ENCODE measurements around the gene SIT1.

The SIT1 gene

GRCh38 chr9:35609820-35610163 lies 40.9 kb downstream of the SIT1 start:
- Histone ChIP-seq H3K4me1 (ENCODE audit: control insufficient read depth, low read depth, low read length) (peaks cover 4% of the 10 kb centered on the region), H3K4me2 (ENCODE audit: low read length) (no peak overlapping the region), H2BK120ac (ENCODE audit: low read depth, low read length) (no peak overlapping the region), H4K5ac (ENCODE audit: low read length) (no peak overlapping the region), H3K23ac (ENCODE audit: low read length) (no peak overlapping the region), H3K4ac (ENCODE audit: low read depth, low read length) (no peak overlapping the region), H4K8ac (ENCODE audit: low read depth, low read length) (no peak overlapping the region), H3K18ac (ENCODE audit: low read length) (no peak overlapping the region), H3K79me2 (ENCODE audit: control insufficient read depth, insufficient read depth, low read length) (no peaks in the 10 kb centered on the region), H3K27me3 (ENCODE audit: insufficient read depth, low read length, poor library complexity) (no peaks in the 10 kb centered on the region), H3K56ac (ENCODE audit: low read length) (no peak overlapping the region), H3K9ac (ENCODE audit: low read length) (no peak overlapping the region), H3K4me3 (ENCODE audit: low read length) (no peak overlapping the region), H2BK5ac (ENCODE audit: low read length) (no peak overlapping the region), H2BK15ac (replicated peaks; ENCODE audit: low read depth) (no peak overlapping the region), H3K79me1 (ENCODE audit: low read length) (peaks cover 9% of the 10 kb centered on the region), H2AK5ac (ENCODE audit: low read length) (no peak overlapping the region), H3K27ac (ENCODE audit: low read depth, low read length) (no peak overlapping the region), H3K36me3 (ENCODE audit: control insufficient read depth, insufficient read depth, low read length) (no peaks in the 10 kb centered on the region)
- no CpG with 5 or more reads among the region's 13 CpGs for WGBS (ENCODE audit: extremely low coverage, insufficient coverage, low lambda C conversion rate)
- no peak for DNase-seq

DNA sequence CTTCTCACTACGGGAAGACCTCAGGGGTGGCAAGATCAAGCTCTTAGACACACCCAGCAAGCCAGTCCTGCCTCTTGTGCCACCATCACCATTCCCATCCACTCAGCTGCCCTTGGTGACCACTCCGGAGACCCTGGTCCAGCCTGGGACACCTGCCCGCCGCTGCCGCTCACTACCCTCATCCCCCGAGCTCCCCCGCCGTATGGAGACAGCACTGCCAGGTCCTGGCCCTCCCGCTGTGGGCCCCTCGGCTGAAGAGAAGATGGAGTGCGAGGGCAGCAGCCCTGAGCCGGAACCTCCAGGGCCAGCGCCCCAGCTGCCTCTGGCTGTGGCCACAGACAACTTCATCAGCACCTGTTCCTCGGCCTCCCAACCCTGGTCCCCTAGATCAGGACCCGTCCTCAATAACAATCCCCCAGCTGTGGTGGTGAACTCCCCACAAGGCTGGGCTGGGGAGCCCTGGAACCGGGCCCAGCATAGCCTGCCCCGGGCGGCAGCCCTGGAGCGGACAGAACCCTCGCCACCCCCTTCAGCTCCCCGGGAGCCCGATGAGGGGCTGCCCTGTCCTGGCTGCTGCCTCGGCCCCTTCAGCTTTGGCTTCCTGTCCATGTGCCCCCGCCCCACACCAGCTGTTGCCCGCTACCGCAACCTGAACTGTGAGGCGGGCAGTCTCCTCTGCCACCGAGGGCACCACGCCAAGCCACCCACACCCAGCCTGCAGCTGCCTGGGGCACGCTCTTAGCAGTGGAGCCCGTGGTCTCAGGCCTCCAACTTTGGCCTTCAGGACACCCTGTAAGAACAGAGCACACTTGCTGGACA lies 41.5 kb downstream of the SIT1 start:
- Histone ChIP-seq H3K9ac (ENCODE audit: low read length) (no peak overlapping the region), H3K4me1 (ENCODE audit: control insufficient read depth, low read depth, low read length) (peaks cover 4% of the 10 kb centered on the region), H3K23ac (ENCODE audit: low read length) (no peak overlapping the region), H3K79me2 (ENCODE audit: control insufficient read depth, insufficient read depth, low read length) (no peaks in the 10 kb centered on the region), H3K4ac (ENCODE audit: low read depth, low read length) (no peak overlapping the region), H3K4me2 (ENCODE audit: low read length) (no peak overlapping the region), H2BK15ac (replicated peaks; ENCODE audit: low read depth) (no peak overlapping the region), H3K56ac (ENCODE audit: low read length) (no peak overlapping the region), H2BK120ac (ENCODE audit: low read depth, low read length) (no peak overlapping the region), H2BK5ac (ENCODE audit: low read length) (no peak overlapping the region), H3K4me3 (ENCODE audit: low read length) (no peak overlapping the region), H3K79me1 (ENCODE audit: low read length) (peaks cover 9% of the 10 kb centered on the region), H3K18ac (ENCODE audit: low read length) (no peak overlapping the region), H3K27me3 (ENCODE audit: insufficient read depth, low read length, poor library complexity) (no peaks in the 10 kb centered on the region), H4K8ac (ENCODE audit: low read depth, low read length) (no peak overlapping the region), H3K36me3 (ENCODE audit: control insufficient read depth, insufficient read depth, low read length) (no peaks in the 10 kb centered on the region), H4K5ac (ENCODE audit: low read length) (no peak overlapping the region), H2AK5ac (ENCODE audit: low read length) (no peak overlapping the region), H3K27ac (ENCODE audit: low read depth, low read length) (no peak overlapping the region)
- no CpG with 5 or more reads among the region's 31 CpGs for WGBS (ENCODE audit: extremely low coverage, insufficient coverage, low lambda C conversion rate)
- no peak for DNase-seq

DNA sequence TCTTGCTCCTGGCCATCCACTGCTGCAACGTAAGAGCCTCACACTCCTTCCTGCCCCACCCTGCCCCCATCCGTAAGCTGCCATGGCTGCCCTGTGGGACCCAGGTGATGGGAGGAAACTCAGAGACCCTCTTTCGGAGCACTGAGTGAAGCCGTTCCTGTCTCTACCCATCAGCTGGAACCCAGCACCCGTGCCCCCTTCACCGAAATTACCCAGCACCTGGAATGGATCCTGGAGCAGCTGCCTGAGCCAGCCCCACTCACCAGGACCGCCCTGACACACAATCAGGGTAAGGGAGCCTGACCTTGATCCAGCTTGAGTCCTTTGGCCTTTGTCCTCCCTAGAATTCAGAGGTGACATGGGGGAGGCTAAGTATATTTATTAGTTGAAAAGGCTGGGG lies 42.5 kb downstream of the SIT1 start:
- Histone ChIP-seq H2BK120ac (ENCODE audit: low read depth, low read length) (no peak overlapping the region), H3K4me2 (ENCODE audit: low read length) (no peak overlapping the region), H2BK15ac (replicated peaks; ENCODE audit: low read depth) (no peak overlapping the region), H2BK5ac (ENCODE audit: low read length) (no peak overlapping the region), H3K4ac (ENCODE audit: low read depth, low read length) (no peak overlapping the region), H3K4me3 (ENCODE audit: low read length) (no peak overlapping the region), H3K27ac (ENCODE audit: low read depth, low read length) (no peak overlapping the region), H4K8ac (ENCODE audit: low read depth, low read length) (no peak overlapping the region), H3K18ac (ENCODE audit: low read length) (no peak overlapping the region), H2AK5ac (ENCODE audit: low read length) (no peak overlapping the region), H3K27me3 (ENCODE audit: insufficient read depth, low read length, poor library complexity) (no peaks in the 10 kb centered on the region), H3K9ac (ENCODE audit: low read length) (no peak overlapping the region), H3K79me2 (ENCODE audit: control insufficient read depth, insufficient read depth, low read length) (no peaks in the 10 kb centered on the region), H3K79me1 (ENCODE audit: low read length) (peaks cover 9% of the 10 kb centered on the region), H3K36me3 (ENCODE audit: control insufficient read depth, insufficient read depth, low read length) (no peaks in the 10 kb centered on the region), H3K56ac (ENCODE audit: low read length) (no peak overlapping the region), H3K4me1 (ENCODE audit: control insufficient read depth, low read depth, low read length) (peaks cover 4% of the 10 kb centered on the region), H3K23ac (ENCODE audit: low read length) (no peak overlapping the region), H4K5ac (ENCODE audit: low read length) (no peak overlapping the region)
- DNase-seq: no peak
- no CpG with 5 or more reads among the region's 7 CpGs for WGBS (ENCODE audit: extremely low coverage, insufficient coverage, low lambda C conversion rate)

DNA sequence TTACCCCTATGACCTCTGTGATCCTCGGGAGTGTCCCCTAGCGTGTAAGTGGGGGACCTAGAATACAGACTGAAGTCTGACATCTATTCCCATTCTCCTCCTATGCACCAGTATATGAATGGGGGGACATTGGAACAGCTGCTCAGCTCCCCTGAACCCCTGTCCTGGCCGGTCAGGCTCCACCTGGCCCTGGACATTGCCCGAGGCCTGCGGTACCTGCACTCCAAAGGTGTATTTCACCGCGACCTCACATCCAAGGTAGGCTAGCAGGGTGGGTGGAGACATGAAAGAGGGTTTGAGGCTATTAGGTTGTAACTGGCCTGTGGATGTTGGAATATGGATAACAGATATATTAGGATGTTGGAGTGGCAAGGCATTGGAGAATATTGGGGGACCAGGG lies 44.0 kb downstream of the SIT1 start:
- no peaks in the 10 kb centered on the region for H3K36me3 ChIP-seq (ENCODE audit: control insufficient read depth, insufficient read depth, low read length)
- peaks cover 9% of the 10 kb centered on the region for H3K79me1 ChIP-seq (ENCODE audit: low read length)
- no peaks in the 10 kb centered on the region for H3K27me3 ChIP-seq (ENCODE audit: insufficient read depth, low read length, poor library complexity)
- H2BK5ac ChIP-seq (ENCODE audit: low read length): no peak overlapping the region
- H3K4me2 ChIP-seq (ENCODE audit: low read length): no peak overlapping the region
- H3K4me3 ChIP-seq (ENCODE audit: low read length): no peak overlapping the region
- no peak overlapping the region for H3K27ac ChIP-seq (ENCODE audit: low read depth, low read length)
- H2AK5ac ChIP-seq (ENCODE audit: low read length): no peak overlapping the region
- H4K8ac ChIP-seq (ENCODE audit: low read depth, low read length): no peak overlapping the region
- no peak overlapping the region for H4K5ac ChIP-seq (ENCODE audit: low read length)
- DNase-seq: no peak
- no peak overlapping the region for H3K9ac ChIP-seq (ENCODE audit: low read length)
- H3K18ac ChIP-seq (ENCODE audit: low read length): no peak overlapping the region
- peaks cover 4% of the 10 kb centered on the region for H3K4me1 ChIP-seq (ENCODE audit: control insufficient read depth, low read depth, low read length)
- H3K4ac ChIP-seq (ENCODE audit: low read depth, low read length): no peak overlapping the region
- H2BK120ac ChIP-seq (ENCODE audit: low read depth, low read length): no peak overlapping the region
- no peak overlapping the region for H2BK15ac ChIP-seq (replicated peaks; ENCODE audit: low read depth)
- WGBS (ENCODE audit: extremely low coverage, insufficient coverage, low lambda C conversion rate): no CpG with 5 or more reads among the region's 7 CpGs
- no peak overlapping the region for H3K23ac ChIP-seq (ENCODE audit: low read length)
- no peak overlapping the region for H3K56ac ChIP-seq (ENCODE audit: low read length)
- no peaks in the 10 kb centered on the region for H3K79me2 ChIP-seq (ENCODE audit: control insufficient read depth, insufficient read depth, low read length)

DNA sequence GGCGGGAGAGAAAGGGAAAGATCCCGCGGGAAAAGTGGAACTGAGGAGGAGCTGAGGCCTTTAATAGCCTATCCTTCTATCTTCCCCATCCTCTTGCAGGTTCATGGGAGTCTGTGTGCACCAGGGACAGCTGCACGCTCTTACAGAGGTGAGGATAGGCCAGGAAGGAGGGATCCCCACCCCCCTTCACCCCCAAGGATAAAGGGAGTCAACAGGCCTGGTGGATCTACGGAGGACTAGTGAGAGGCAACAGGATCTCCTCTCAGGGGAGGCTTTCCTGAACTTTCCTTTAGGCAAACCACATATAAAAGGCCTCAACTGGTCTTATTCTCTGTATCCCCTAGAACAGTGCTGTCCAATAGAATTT lies 44.6 kb downstream of the SIT1 start:
- Histone ChIP-seq H3K4me2 (ENCODE audit: low read length) (peak overlapping the region; percentile 89), H3K79me2 (ENCODE audit: control insufficient read depth, insufficient read depth, low read length) (no peaks in the 10 kb centered on the region), H3K36me3 (ENCODE audit: control insufficient read depth, insufficient read depth, low read length) (no peaks in the 10 kb centered on the region), H2BK5ac (ENCODE audit: low read length) (no peak overlapping the region), H3K27me3 (ENCODE audit: insufficient read depth, low read length, poor library complexity) (no peaks in the 10 kb centered on the region), H4K5ac (ENCODE audit: low read length) (no peak overlapping the region), H3K4me3 (ENCODE audit: low read length) (peak overlapping the region; percentile 76), H3K27ac (ENCODE audit: low read depth, low read length) (no peak overlapping the region), H3K4ac (ENCODE audit: low read depth, low read length) (no peak overlapping the region), H3K18ac (ENCODE audit: low read length) (no peak overlapping the region), H3K79me1 (ENCODE audit: low read length) (peaks cover 9% of the 10 kb centered on the region), H3K4me1 (ENCODE audit: control insufficient read depth, low read depth, low read length) (peaks cover 4% of the 10 kb centered on the region), H3K56ac (ENCODE audit: low read length) (peak overlapping the region; percentile 87), H4K8ac (ENCODE audit: low read depth, low read length) (no peak overlapping the region), H2BK120ac (ENCODE audit: low read depth, low read length) (no peak overlapping the region), H3K9ac (ENCODE audit: low read length) (peak overlapping the region; percentile 81), H2AK5ac (ENCODE audit: low read length) (no peak overlapping the region), H2BK15ac (replicated peaks; ENCODE audit: low read depth) (no peak overlapping the region), H3K23ac (ENCODE audit: low read length) (no peak overlapping the region)
- no peak for DNase-seq
- no CpG with 5 or more reads among the region's 5 CpGs for WGBS (ENCODE audit: extremely low coverage, insufficient coverage, low lambda C conversion rate)

Measured in mesendoderm (in vitro differentiated cells).